ENCODE data around the gene SORCS2.
"Not testable (repeated sequence)": the region's sequence is repeated elsewhere in the genome, so short reads cannot be mapped to it uniquely, and the experiment has no call there.

DNA sequence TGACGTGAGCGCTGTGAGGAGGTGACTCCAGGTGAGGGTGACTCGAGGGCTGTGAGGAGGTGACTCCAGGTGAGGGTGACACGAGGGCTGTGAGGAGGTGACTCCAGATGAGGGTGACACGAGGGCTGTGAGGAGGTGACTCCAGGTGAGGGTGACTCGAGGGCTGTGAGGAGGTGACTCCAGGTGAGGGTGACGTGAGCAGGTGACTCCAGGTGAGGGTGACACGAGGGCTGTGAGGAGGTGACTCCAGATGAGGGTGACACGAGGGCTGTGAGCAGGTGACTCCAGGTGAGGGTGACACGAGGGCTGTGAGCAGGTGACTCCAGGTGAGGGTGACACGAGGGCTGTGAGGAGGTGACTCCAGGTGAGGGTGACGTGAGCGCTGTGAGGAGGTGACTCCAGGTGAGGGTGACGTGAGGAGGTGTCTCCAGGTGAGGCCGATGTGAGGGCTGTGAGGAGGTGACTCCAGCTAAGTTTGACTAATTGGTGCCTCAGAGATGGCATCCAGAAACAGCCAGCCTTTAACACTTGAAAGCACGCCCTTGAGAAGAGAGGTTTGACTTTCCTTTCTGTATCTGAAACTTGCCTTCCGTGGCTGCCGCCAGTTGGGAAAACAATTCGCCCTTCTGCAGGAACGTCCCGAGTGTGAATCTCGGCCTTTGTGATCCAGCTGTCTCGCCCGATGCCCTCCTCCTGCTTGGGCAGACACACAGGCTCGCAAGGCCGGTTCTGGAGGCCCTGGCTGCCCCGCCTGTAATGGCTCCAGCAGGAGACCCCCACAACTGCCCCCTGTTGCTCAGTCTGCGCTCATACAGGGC is 27.1 kb upstream of the SORCS2 start:
- TF ChIP-seq KLF16 (tag by site-specific recombination; IDR thresholded peaks at IDR 0.05): not testable (repeated sequence)
- TF ChIP-seq, protein P1, sequence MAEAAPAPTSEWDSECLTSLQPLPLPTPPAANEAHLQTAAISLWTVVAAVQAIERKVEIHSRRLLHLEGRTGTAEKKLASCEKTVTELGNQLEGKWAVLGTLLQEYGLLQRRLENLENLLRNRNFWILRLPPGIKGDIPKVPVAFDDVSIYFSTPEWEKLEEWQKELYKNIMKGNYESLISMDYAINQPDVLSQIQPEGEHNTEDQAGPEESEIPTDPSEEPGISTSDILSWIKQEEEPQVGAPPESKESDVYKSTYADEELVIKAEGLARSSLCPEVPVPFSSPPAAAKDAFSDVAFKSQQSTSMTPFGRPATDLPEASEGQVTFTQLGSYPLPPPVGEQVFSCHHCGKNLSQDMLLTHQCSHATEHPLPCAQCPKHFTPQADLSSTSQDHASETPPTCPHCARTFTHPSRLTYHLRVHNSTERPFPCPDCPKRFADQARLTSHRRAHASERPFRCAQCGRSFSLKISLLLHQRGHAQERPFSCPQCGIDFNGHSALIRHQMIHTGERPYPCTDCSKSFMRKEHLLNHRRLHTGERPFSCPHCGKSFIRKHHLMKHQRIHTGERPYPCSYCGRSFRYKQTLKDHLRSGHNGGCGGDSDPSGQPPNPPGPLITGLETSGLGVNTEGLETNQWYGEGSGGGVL (tag by site-specific recombination; IDR thresholded peaks at IDR 0.05): not testable (repeated sequence)

Measured in HEK293 (cell line).